Measurements from ENCODE around the gene KDM4C. TPM values are rescaled to one million over a fixed set of nuclear protein-coding genes. Genes with fewer than 3 reads are reported as not detected.
A peak's percentile ranks its signal among the peaks of the same experiment; 100 is the strongest.

Gene KDM4C
- total RNA-seq, 2 donors from 2014 or later, result 12.8 to 31.5 TPM

DNA sequence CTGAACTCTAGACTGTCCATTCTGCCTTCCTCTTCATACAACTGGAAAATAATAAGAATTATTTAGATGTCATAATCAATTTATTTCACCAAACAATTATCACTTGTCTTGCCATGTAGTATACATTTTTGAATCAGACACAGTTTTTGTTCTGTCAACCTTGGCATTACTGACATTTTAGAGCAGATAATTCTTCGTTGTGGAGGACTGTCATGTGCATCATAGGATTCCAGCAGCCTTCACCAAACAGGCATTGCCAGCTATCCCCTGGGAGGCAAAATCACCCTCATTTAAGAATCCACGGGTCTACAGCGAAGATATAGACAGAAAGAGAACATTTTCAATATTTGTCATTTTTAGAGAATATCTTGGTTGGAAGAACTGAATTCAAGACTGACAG is 293.9 kb downstream of the KDM4C start:
- H3K36me3 Mint-ChIP-seq (ENCODE audit: low read depth), result peaks cover 8% of the 10 kb centered on the region
- Histone ChIP-seq H3K27me3 (ENCODE audit: control insufficient read depth, insufficient read depth, low read length, poor library complexity, severe bottlenecking) (no peaks in the 10 kb centered on the region), H3K9me3 (ENCODE audit: control insufficient read depth, low read length) (no peaks in the 10 kb centered on the region), H3K9ac (ENCODE audit: extremely low read depth, low read length, poor library complexity, severe bottlenecking) (no peak overlapping the region), H3K4me1 (ENCODE audit: control insufficient read depth, insufficient read depth, low read length) (no peaks in the 10 kb centered on the region), H3K36me3 (ENCODE audit: control insufficient read depth, insufficient read depth, low read length) (peaks cover 33% of the 10 kb centered on the region), H3K4me3 (ENCODE audit: low read length) (no peak overlapping the region), H3K27ac (ENCODE audit: low read depth, low read length) (no peak overlapping the region)
- no peak for DNase-seq
- H3K27ac Mint-ChIP-seq, result no peak overlapping the region
- no peaks in the 10 kb centered on the region for H3K27me3 Mint-ChIP-seq (ENCODE audit: insufficient read depth)
- H3K4me3 Mint-ChIP-seq, result no peak overlapping the region
- TF ChIP-seq, protein P1, sequence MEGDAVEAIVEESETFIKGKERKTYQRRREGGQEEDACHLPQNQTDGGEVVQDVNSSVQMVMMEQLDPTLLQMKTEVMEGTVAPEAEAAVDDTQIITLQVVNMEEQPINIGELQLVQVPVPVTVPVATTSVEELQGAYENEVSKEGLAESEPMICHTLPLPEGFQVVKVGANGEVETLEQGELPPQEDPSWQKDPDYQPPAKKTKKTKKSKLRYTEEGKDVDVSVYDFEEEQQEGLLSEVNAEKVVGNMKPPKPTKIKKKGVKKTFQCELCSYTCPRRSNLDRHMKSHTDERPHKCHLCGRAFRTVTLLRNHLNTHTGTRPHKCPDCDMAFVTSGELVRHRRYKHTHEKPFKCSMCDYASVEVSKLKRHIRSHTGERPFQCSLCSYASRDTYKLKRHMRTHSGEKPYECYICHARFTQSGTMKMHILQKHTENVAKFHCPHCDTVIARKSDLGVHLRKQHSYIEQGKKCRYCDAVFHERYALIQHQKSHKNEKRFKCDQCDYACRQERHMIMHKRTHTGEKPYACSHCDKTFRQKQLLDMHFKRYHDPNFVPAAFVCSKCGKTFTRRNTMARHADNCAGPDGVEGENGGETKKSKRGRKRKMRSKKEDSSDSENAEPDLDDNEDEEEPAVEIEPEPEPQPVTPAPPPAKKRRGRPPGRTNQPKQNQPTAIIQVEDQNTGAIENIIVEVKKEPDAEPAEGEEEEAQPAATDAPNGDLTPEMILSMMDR (conservative IDR thresholded peaks at IDR 0.05), result no peak
- peaks cover 9% of the 10 kb centered on the region for H3K4me1 Mint-ChIP-seq
- 83 to 95% methylated on average over 1 to 3 of the region's 3 CpGs for WGBS, 2 experiments (ENCODE audit: insufficient coverage in 1 of 2, insufficient read length in 1 of 2)
- no peaks in the 10 kb centered on the region for H3K9me3 Mint-ChIP-seq

DNA sequence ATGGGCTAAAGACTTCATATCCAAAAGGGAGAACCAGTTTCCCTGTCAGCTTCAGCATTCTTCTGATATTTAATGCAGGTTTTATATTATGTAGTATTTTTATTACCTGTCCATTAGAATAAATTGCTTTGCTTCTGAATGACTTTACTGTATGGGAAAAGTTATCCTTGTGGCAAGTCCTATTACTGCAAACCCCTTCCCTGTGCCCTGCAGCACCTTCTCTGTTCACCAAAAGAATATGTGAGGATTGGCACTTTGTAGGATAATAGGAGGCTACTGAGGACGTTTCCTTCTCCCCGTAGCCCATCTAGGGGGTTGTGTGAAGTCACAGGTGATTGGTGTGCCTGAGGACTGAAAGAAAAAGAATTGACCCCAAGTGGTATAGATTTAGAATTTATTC is 296.1 kb downstream of the KDM4C start:
- H3K9ac ChIP-seq (ENCODE audit: extremely low read depth, low read length, poor library complexity, severe bottlenecking), result no peak overlapping the region
- H3K4me3 ChIP-seq (ENCODE audit: low read length), result no peak overlapping the region
- Mint-ChIP-seq H3K4me1 (peaks cover 10% of the 10 kb centered on the region), H3K9me3 (no peaks in the 10 kb centered on the region), H3K4me3 (no peak overlapping the region), H3K36me3 (ENCODE audit: low read depth) (peaks cover 4% of the 10 kb centered on the region), H3K27ac (no peak overlapping the region), H3K27me3 (ENCODE audit: insufficient read depth) (no peaks in the 10 kb centered on the region)
- H3K9me3 ChIP-seq (ENCODE audit: control insufficient read depth, low read length), result no peaks in the 10 kb centered on the region
- H3K27me3 ChIP-seq (ENCODE audit: control insufficient read depth, insufficient read depth, low read length, poor library complexity, severe bottlenecking), result no peaks in the 10 kb centered on the region
- peaks cover 22% of the 10 kb centered on the region for H3K36me3 ChIP-seq (ENCODE audit: control insufficient read depth, insufficient read depth, low read length)
- no peak for DNase-seq
- no peaks in the 10 kb centered on the region for H3K4me1 ChIP-seq (ENCODE audit: control insufficient read depth, insufficient read depth, low read length)
- 62% methylated on average over 2 of the region's 2 CpGs; no CpG with 5 or more reads in 1 of the 2 experiments for WGBS, 2 experiments (ENCODE audit: insufficient coverage in 1 of 2, insufficient read length in 1 of 2)
- TF ChIP-seq, protein P1 (conservative IDR thresholded peaks at IDR 0.05), result peak; percentile 58
- no peak overlapping the region for H3K27ac ChIP-seq (ENCODE audit: low read depth, low read length)

DNA sequence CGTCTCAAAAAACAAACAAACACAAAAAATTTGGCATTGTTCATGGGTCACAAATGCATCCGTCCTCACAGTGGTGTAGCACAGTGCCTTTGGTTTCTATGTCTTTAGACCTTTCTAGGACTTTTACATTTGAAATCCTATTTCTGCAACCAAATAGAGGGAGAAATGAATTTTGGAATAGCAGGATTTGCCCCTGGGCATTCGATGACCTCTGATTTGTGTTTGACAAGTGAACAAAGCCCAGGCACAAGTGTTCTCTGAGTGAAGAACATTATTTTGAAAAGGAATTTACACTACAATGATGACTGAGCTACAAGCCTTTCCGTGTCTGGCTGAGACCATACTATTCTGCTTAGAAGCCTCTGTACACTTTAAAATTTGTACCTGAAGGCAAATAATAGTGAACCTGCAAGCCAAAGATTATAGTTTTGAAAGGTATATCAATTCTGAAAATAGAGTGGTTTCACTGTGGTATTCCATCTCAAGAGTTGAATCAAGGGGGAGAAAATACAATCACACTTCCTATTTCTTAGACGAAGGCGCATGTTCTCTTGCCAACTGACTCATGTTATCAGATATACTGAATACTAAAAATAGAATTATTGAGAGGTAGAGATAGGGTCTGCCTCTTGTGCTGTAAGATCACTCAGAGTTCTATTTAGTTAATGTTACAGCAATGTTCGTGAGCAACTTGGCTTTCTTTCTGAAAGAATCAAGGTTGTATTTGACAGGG is 297.6 kb downstream of the KDM4C start:
- Mint-ChIP-seq H3K36me3 (ENCODE audit: low read depth) (peaks cover 2% of the 10 kb centered on the region), H3K9me3 (no peaks in the 10 kb centered on the region), H3K4me3 (no peak overlapping the region), H3K27me3 (ENCODE audit: insufficient read depth) (no peaks in the 10 kb centered on the region), H3K27ac (no peak overlapping the region), H3K4me1 (peaks cover 10% of the 10 kb centered on the region)
- TF ChIP-seq, protein P1 (conservative IDR thresholded peaks at IDR 0.05), result no peak
- DNase-seq, result no peak
- H3K27ac ChIP-seq (ENCODE audit: low read depth, low read length), result no peak overlapping the region
- H3K36me3 ChIP-seq (ENCODE audit: control insufficient read depth, insufficient read depth, low read length), result peaks cover 17% of the 10 kb centered on the region
- H3K9me3 ChIP-seq (ENCODE audit: control insufficient read depth, low read length), result no peaks in the 10 kb centered on the region
- WGBS, 2 experiments (ENCODE audit: insufficient coverage in 1 of 2, insufficient read length in 1 of 2), result 91 to 93% methylated on average over 7 of the region's 7 CpGs
- no peaks in the 10 kb centered on the region for H3K27me3 ChIP-seq (ENCODE audit: control insufficient read depth, insufficient read depth, low read length, poor library complexity, severe bottlenecking)
- no peak overlapping the region for H3K9ac ChIP-seq (ENCODE audit: extremely low read depth, low read length, poor library complexity, severe bottlenecking)
- no peaks in the 10 kb centered on the region for H3K4me1 ChIP-seq (ENCODE audit: control insufficient read depth, insufficient read depth, low read length)
- no peak overlapping the region for H3K4me3 ChIP-seq (ENCODE audit: low read length)

Measured in endodermal cell (in vitro differentiated cells).